Stimulated activated CD8-positive, alpha-beta memory T cell treated with anti-CD3 and anti-CD28 coated beads, Interleukin-12 subunit alpha, Interleukin-12 subunit beta, amount 100 ng/mL, for 1 hour (primary cell): ENCODE results near the gene NEO1.

Experiments
- DNase-seq: peaks from one replicate; pipeline ENCODE4 v3.0.0-alpha.2; 2020; ENCODE audit warnings: low read depth

The NEO1 gene

DNA sequence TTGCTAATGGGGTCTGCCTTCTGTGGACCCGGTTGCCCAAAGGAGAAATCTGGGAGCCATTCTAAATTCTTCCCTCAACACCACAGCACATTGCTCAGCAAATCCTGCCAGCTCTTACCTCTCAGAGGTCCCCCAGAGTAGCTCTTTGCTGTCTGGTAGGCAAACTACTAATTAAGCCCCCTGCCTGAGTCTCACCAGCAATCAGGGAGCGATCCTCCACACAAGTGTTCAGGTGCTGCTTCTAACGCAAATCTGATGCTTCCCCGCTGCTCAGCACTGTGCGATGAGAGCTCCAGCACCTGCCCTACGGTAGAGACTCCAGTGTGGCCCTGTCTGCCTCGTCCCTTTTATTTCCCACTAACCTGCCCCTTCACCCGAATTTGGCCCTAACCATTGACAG lies 256.0 kb downstream of the NEO1 start:
- no peak for DNase-seq

DNA sequence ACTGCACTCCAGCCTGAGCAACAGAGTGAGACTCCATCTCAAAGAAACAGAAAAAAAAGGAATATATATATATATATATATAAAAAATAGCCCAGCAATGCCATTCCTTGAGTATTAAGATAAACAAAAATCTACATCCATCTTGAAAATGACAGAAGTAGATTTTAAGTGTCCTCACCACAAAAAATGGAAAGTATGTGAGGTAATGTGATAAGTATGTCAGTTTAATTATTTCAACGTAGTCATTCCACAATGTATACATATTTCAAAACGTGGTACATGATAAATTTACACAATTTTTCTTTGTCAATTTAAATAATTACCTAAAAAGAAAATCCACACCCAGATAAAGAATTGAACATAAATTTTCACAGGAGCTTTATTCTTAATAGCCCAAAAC lies 261.6 kb downstream of the NEO1 start:
- no peak for DNase-seq

DNA sequence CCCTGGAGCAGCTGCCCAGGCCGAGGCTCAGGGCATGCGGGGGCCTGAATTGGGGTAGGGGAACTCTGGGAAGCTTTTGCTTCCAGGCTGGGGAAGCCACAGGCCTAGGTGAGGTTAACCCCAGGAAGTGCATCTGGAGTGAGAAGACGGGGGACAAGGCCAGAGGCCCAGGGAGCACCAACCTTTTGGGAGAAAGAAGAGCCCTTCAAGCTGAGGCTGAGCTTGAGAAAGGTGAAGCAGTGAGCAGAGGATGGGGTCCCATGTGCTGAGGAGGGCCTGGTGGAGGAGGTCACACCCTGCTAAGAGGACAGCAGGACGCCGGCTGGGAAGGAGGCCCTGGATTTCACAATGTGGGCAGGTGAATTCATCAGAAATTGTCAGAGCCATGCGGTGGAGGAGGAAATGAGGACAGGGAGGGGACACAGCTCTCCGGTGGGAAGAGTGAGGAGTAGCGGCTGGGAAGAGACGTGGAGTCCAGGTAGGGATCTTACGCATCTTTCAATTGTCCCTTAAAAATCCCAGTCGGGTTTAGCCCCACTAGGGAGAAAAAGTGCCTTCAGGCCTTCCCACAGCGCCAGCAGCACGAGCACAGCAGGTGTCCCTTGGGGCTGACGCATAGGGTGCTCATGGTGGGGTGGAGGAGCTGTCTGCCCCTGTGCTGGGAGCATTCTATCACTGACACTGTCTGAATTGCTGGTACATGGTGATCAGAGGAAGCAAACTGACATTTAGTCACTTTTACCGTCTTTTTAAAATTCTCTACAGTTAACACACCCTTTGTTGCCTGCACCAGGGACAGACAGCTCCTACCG lies 265.6 kb downstream of the NEO1 start:
- no peak for DNase-seq

DNA sequence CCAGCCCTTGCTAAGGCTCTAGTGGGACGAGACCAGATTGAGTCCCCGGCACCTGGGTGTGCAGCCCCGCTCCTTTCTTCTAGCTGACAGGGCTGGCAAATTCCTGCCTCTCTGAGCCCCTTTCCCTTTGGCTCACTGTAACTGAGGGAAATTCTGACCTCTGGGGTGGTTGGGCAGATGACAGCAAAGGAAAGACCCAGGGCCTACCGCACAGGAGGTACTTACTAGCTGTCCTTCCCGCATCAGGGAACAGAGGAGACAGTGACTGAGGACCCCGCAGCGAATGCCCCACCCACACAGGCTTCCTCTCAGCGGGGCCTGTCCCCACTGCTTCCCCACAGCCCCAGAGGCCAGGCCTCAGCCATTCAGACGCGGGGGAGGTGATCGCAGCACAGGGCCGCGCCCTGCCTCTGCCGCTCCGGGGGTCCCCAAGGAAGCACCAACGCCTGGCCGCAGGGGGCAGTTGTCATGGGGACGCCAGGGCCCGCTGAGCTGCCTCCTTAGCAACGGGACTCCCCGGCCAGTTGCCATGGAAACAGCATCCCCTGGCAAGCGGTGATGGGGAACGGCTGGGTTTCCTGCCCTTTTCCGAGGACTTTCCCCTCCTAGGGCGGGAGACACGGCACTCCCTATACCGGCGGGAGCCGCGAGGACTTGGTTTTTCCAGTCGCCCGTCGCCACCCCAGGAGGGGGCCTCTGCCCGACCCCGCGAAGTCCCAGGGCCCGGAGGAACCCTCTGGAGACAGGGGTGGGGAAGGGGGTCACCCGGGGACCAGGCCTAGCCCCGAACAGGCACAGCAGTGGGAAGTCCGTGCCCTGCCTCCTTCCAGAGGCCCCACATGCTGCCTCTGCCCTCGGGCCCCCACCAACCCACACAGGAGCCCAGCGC lies 266.4 kb downstream of the NEO1 start:
- no peak for DNase-seq

DNA sequence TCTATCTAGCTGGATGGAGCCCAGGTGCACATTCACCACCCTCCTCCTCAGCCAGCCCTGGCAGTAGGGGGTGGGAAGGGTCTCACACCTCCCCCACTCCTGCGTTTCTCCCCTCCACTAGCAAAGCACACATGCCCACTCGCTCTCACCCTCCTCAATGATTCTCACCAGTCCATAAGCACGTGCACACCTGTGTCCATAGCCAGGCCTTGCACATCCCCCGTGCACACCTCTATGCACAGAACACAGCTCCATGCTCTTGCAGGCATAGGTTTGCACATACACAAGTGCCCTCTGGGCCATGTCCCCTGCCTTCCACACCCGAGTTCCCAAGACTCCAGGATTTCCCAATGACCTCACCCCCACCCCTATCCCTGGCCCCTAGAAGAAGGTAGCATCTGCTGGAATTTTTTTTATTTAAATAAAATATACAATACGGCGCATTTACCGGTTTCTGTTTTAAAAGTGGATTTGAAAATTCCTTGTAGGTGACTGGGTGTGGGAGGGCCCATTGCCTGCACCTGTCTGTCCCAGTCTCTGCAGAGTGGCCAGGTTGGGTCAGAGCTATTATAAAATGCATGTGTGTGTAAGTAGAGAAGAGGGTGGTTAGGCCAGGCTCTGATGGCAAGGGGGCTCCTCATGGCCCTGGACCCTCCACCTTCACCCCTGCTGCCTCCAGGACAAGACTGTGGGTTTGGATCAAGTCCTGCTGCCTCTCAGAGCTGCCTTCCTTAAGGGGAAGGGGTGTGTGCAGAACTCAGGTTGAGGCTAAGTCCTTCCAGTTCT lies 267.4 kb downstream of the NEO1 start:
- DNase-seq: no peak

DNA sequence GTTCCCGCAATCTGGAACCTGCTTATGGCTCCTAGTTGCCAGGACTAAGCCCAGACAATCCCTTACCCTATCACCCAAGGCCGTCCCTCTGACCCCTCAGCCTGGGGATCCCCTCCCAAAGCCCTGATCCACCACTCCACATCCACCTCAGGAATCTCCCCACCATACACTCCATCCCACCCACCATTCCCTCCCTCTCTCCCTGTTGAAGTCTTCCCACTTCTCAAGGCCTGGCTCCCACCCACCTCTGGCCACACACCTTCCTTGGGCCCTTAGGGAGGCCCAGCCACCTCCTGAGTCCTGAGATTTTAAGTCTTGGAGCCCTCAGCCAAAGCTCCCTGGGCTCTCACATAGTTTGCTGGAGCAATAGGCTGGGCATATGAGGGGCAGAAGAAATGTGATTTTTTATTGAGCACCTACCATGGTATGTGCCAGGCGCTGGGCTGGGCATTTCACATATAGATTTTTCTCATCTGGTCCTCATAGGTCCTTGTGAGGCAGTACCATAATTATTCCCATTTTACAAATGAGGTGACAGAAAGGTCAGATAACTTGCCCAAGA lies 268.4 kb downstream of the NEO1 start:
- DNase-seq: no peak

DNA sequence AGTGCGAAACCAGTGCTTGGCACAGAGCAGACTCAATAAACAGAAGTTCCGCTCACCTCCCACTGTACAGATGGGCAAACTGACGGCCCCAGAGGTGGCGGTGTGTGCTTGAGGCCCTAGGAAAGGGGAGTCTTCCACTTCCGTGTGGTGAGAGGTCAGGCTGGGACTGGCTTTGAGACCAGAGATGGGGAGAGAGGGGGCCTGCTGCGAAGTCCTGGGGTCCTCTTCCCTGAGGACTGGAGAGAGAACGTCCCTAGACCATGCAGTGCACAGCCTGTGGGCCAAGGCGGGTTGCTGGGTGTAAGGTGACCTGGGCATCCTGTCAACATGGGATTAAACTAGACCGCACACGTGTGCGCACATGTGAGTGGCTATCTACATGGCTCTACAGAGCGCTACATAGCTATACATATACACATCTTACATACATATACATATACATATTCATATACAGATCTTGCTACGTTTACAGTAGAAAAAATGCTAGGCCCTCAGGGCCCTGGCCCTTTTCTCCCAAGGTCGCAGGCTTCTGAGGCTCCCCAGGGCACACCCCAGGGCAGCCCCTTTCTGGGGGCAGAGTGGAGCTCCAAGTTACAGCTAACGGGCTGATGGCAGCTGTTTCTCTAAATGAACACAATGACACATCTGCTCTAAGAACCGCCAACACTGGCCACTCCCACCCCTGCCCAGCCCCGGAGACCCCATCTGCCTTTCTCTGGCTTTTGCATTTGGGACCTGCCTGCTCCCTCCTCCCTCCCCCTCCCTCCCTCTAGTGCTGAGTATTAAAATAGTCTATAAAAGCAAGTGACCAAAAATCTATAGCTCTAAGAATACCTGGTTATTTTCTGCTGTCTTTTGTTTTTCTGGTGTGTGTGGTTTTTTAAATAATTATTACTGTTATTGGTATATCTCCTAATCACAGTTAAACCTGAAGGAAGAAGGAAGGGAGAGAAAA lies 269.5 kb downstream of the NEO1 start:
- no peak for DNase-seq

DNA sequence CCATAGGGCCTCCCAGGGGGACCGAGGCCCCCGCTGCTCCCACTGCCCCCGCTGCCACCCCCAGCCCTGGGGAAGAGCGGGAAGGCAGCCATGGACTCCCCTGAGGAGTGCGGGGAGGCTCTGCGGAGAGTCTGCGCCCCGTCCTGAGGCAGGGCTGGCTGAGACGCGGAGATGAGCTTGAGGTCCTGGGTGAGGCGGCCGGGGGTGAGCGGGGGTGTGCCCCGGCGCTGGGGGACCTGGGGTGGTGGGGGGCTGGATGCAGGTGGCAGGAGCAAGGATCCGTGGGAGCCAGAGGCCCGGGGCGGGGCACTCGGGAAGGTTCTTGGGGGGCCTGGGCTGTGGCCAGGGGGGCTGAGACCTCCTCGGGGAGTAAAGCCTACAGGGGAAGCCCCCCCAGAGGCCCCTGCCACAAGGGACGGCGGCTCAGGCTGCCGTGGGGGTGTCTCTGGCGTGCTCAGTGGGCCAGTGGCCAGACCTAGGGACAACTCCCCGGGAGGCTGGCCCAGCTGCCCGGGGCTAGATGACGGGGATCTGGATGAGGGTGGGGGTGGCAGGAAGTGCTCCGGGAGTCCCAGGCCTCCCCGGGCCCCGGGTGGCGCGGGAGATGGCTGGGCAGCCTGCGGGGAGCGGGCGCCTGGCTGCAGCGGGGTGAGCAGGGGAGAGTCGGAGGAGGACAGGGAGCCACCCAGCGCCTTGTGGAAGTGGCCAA lies 270.6 kb downstream of the NEO1 start:
- no peak for DNase-seq

DNA sequence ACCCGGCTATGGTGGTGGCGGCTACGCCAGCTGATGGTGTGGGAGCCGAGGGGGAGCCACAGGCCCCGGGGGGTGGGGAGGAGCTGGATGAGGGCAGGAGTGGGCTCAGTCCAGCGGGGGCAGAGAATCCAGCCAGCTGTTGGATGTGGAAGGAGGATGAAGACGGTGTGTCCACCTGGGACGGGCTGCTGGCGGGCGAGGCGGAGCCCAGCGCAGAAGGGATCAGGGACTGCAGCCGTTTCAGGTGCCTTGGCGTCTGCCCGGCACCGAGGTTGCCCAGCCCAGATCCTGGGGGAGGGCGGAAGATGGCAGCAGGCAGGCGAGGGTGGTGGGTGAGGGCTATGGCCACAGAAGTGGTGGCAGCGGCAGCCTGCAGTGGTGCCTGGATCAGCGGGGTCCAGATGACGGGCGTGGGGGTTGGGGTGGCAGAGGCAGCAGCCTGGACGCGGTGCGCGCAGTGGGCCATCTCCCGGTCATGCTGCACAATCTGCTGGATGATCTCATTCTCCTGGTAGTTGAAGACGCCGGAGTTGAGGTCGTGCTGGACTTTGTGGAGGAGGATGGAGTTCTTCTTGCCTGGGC lies 271.2 kb downstream of the NEO1 start:
- DNase-seq: no peak

DNA sequence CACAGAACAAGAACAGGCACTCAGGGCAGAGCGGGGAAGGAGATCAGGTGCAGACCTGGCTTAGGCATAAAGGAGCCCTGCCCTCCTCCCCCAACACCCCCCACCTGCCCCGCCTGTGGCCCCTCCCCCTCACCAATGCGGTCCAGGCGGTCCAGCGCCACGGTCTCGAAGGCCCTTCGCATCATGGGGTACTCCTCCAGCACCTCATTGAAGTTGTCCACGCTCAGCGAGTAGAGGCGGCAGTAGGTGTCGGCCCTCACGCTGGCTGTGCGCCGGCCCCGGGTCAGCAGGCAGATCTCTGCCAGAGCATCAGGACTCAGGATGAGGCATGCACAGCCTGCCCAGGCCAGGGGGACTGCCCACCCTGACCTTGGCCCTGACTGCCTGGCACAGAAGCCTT lies 271.7 kb downstream of the NEO1 start:
- no peak for DNase-seq

DNA sequence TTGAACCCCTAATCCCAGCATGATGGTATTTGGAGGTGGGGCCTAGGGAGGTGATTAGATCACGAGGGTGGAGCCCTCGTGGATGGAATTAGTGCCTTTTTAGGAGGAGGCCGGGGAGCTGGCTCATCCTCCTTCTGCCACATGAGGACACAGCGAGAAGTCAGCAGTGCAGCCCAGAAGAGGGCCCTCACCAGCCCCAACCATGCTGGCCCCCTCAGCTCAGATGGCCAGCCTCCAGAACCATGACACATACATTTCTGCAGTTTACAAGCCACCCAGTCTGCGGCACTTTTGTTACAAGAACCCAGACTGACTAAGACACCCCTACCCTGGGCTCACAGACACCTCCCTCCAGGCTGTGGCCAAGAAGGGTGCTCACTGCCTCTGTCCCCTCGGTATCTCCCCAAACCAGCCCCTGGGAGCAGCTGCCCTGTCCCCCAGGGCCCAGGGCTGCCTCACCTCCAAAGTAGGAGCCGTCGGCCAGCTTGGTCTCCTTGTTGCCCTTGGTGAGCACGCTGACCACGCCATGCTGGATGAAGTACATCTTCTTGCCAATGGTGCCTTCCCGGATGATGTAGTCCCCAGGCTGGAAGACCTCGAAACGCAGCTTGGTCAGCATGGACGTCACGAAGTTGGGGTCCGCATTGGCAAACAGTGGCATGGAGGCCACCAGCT lies 272.4 kb downstream of the NEO1 start:
- DNase-seq: no peak

DNA sequence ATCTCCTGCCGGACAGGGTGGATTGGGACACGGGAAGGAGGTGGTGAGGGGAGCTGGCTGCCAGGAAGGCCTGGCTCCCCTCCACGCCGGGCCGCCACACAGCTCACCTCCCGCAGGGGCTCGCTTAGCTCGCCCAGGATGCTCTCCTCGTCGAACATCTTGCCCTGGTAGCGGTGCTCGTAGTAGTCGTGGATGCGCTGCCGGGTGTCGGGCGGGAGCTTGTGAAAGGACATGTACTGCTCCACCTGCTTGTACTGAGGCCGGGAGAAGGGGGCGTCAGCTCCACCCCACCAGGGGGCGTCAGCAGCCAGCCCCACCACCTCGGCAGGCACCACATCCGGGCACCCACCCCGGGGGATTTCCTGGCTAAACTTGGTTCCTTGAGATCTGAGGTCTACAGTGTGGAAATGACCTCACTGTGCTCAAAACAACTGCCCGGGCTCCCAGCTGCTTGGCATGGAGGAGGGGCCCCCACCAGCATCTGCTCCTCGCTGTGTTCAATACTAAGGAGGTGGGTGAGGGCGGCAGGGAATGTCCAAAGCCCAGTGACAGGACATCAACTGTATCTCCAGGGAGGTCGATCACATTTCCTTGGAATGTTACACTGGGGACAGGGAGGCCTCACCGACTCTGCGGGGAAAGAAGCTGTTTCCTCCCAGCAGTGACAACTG lies 273.1 kb downstream of the NEO1 start:
- DNase-seq: no peak

DNA sequence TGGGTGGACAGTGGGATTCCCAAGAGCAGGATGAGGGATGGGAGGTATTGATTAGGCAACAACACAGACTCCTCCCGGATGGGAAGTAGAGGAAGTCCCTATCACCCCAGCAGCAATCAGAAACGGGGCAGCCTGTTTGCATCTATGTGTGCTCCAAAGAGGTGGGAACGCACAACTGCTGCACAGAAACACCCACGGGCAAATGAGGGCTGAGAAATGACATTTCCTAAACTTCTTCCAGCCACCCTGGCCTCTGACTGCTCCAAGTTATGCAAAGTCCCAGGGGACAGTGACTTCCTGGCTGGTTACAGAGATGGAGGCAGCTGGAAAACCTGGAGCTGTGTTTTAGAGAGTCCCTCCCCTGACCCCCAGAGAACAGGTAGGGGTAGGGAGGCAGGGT lies 273.9 kb downstream of the NEO1 start:
- no peak for DNase-seq

DNA sequence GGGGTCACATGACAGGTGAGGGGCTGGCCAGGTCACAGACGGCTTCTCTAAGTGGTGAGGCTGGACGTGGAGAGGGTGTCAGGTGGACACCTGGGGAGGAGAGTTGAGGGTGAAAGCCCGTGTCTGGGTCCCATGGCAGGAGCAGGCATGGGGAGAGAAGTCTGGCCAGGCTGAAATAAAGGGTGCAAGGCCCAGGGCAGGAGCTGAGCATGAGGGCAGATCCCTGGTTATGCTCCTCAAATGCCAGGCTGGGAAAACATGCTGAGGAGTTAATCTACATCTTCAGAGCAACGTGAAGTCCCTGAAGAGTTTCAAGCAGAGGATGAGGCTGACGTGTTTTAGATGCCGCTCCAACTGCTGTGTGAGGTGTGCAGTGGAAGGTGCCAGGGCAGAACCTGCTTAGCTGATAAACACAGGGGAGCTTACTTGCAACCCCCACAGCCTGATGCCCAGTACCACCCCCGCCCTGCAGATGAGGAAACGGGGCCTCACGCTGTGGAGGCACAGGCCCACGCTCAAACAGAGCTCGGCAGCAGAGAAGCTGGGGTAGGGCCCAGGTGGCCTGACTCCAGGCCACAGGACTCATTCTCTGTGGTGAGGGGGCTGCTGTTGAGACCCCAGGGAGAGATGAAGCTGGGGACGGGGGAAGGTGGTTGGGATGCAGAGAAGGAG lies 276.0 kb downstream of the NEO1 start:
- DNase-seq: no peak

DNA sequence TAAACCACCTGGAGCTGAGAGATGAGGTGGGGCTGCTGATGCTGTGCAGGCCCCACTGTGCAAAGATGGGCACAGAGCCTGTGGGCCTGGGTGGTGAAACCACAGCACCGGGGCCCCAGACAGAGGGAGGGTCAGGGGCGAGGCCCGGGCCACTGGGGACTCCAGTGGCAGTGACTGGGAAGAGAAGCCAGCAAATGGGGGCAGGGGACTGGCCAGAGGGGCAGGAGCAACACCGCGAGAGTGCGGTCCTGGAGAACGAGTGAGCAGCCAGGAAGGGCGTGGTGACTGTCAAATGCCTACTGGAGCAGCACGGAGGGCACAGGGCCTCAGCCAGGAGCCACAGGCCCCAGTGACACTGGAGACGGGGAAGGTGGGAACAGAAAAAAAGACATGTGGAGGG lies 276.7 kb downstream of the NEO1 start:
- no peak for DNase-seq

DNA sequence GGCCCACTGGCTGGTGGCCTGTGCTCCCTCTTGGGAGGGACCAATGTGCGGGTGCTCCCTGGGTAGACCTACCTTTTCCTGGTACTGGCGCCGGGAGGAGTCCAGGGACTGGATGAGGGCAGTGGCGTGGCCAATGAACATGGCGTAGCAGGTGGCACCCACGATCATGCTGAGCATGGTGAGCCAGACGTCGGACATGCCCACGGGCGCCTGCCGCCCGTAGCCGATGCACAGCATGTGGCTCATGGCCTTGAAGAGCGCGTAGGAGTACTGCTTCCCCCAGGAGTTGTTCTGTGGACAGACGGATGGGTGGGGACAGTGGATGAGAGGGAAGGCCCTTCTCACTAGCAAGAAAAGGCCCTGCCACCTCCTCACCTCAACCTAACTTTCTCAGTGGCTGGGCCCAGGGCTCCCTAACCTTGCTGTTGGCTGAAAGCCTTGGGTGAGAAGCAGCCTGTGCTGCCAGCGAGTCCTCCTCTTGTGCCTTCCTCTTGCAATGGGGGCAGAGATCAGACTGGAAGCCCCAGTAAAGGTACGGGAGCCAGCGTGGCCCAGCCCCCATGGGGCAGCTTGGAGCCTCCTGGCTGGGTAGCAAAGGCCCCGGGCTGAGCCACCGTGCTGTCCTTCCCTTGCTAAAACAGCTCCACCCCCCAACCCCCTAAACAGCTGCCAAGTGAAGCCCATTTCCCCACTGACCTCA lies 277.4 kb downstream of the NEO1 start:
- DNase-seq: no peak

DNA sequence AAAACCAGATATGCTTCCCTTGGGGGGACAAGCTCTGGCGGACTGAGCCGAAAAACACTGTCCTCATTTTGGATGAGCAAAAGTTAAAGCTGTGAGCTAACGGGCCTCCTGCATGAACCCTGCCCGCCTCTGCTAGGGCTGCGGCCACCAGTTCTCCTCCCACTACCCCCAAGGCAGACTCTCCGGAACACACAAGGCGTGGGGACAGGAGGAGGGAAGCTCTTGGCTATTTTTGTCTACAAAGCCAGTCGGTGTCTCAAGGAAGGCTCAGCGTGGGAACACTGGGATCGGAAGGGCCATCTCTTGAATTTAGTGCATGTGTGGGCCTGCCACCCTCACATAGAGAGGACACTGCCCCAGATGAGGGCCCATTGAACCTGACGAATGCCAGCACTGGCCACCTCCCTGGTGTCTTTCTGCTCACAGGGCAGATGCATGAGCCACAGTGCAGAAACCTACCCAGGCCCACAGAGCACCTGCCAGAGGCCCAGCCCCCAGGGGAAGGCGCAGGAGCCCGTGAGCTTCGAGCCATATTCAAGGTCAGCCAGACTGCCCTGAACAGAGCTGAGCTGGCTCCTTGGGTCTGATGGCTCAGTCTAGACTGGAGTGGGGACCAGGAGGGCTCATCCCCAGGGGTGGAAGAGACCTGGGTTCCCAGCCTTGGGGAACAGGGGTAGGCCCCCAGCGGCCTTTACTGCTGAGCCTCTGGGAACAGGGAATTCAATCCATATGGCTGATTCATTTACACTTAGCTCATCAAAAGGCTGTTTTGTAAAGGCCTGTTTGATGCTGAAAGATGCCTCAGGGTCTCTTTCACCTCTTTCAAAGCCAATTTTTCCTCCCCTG lies 278.2 kb downstream of the NEO1 start:
- no peak for DNase-seq
